GM19351 (cell line): Measurements from ENCODE around the gene ZNF681.
"Not testable (repeated sequence)": the region's sequence is repeated elsewhere in the genome, so short reads cannot be mapped to it uniquely, and the experiment has no call there.

Experiments
- ATAC-seq: cut with Tn5 transposase; IDR thresholded peaks from one replicate; pipeline ENCODE4 v1.9.1; 2021; ENCODE audit warnings: mild to moderate bottlenecking, moderate library complexity; ENCODE audit not compliant: unreplicated experiment

Gene ZNF681

GRCh38 chr19:23698711-23699520, 59.8 kb downstream of the ZNF681 start:
- no peak for ATAC-seq

GRCh38 chr19:23692937-23693336, 65.8 kb downstream of the ZNF681 start:
- not testable (repeated sequence) for ATAC-seq
